HG03175 (cell line): ENCODE measurements around the gene CAMK1D.

Source experiments
- ATAC-seq: cut with Tn5 transposase; IDR thresholded peaks from one replicate; pipeline ENCODE4 v1.9.1; 2021; ENCODE audit warnings: mild to moderate bottlenecking, moderate library complexity; ENCODE audit not compliant: unreplicated experiment

CAMK1D gene

GRCh38 chr10:12510984-12511383, 161.6 kb downstream of the CAMK1D start:
- ATAC-seq: no peak

GRCh38 chr10:12511651-12512050, 162.3 kb downstream of the CAMK1D start:
- no peak for ATAC-seq

- ATAC-seq: no peak
These were observed 163.1 kb downstream of the CAMK1D start for GRCh38 chr10:12512332-12513002.

GRCh38 chr10:12513003-12513365, 163.6 kb downstream of the CAMK1D start:
- no peak for ATAC-seq

GRCh38 chr10:12513775-12514673, 164.7 kb downstream of the CAMK1D start:
- ATAC-seq: no peak

GRCh38 chr10:12518024-12518423, 168.7 kb downstream of the CAMK1D start:
- ATAC-seq: no peak

- no peak for ATAC-seq
These were observed 172.1 kb downstream of the CAMK1D start for GRCh38 chr10:12521423-12521822.

GRCh38 chr10:12526311-12526710, 177.0 kb downstream of the CAMK1D start:
- ATAC-seq: no peak

GRCh38 chr10:12529976-12530375, 180.6 kb downstream of the CAMK1D start:
- no peak for ATAC-seq

GRCh38 chr10:12531305-12532220, 182.2 kb downstream of the CAMK1D start:
- ATAC-seq: no peak

- no peak for ATAC-seq
These were observed 183.8 kb downstream of the CAMK1D start for GRCh38 chr10:12533151-12533550.

GRCh38 chr10:12533723-12534122, 184.4 kb downstream of the CAMK1D start:
- no peak for ATAC-seq

- ATAC-seq: no peak
These were observed 185.5 kb downstream of the CAMK1D start for GRCh38 chr10:12534824-12535223.

- no peak for ATAC-seq
These were observed 186.3 kb downstream of the CAMK1D start for GRCh38 chr10:12535656-12536055.

GRCh38 chr10:12538491-12538995, 189.2 kb downstream of the CAMK1D start:
- ATAC-seq: no peak

- no peak for ATAC-seq
These were observed 190.2 kb downstream of the CAMK1D start for GRCh38 chr10:12539350-12540164.

GRCh38 chr10:12540341-12540781, 191.0 kb downstream of the CAMK1D start:
- ATAC-seq: no peak

GRCh38 chr10:12541446-12542067, 192.2 kb downstream of the CAMK1D start:
- no peak for ATAC-seq

GRCh38 chr10:12542133-12542670, 192.9 kb downstream of the CAMK1D start:
- ATAC-seq: no peak
